GM18505 (cell line): ENCODE data around the gene CCDC7.
"Not testable (repeated sequence)": the region's sequence is repeated elsewhere in the genome, so short reads cannot be mapped to it uniquely, and the experiment has no call there.

Source experiments
- ATAC-seq: cut with Tn5 transposase; IDR thresholded peaks from one replicate; pipeline ENCODE4 v1.9.1; 2021; ENCODE audit not compliant: unreplicated experiment
- POLR2A ChIP-seq: IDR thresholded peaks from 4 replicates; pipeline ENCODE4 v1.6.1; 2011; ENCODE audit warnings: borderline replicate concordance; ENCODE audit not compliant: insufficient read depth, insufficient read length; ENCODE audit errors: extremely low read depth

Gene CCDC7

GRCh38 chr10:32418572-32418971 lies 27.4 kb upstream of the CCDC7 start:
- no peak for ATAC-seq
- TF ChIP-seq POLR2A, result no peak

- no peak for ATAC-seq
- TF ChIP-seq POLR2A, result no peak
These were observed 26.3 kb upstream of the CCDC7 start for GRCh38 chr10:32419615-32420014.

DNA sequence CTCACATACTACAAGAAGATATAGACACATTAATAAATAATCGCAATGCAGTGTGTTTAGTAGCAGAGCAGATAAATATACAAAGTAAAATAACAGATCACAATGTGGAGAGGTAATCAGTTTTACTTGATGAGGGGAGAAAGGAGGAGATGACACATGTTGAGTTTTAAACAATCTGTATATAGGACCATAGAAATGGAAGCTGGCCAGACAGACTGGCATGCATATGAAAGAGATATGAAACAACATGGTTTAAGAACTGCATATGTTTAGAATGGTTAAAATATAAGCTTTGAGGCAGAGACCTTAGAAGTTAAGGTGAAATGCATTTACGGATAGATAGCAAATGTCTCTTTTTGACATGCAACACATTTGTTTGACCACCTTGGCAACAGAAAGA lies 19.8 kb upstream of the CCDC7 start:
- TF ChIP-seq POLR2A, result no peak
- no peak for ATAC-seq

DNA sequence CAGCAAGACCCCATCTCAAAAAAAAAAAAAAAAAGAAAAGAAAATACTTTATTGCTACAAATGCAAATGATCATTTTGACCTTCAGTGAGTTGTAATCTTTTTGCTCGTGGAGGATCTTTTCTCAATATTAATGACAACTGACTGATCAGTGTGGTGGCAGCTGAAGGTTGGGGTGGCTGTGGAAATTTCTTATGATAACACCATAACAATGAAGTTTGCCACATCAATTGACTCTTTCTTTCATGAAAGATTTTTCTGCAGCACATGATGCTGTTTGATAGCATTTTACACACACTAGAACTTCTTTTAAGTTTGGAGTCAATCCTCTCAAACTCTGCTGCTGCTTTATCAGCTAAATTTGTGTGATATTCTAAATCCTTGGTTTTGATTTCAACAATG lies 12.4 kb upstream of the CCDC7 start:
- no peak for TF ChIP-seq POLR2A
- ATAC-seq, result no peak

- no peak for TF ChIP-seq POLR2A
- no peak for ATAC-seq
These were observed 9.7 kb upstream of the CCDC7 start for GRCh38 chr10:32436215-32436614.

GRCh38 chr10:32437334-32437733 lies 8.6 kb upstream of the CCDC7 start:
- no peak for ATAC-seq
- no peak for TF ChIP-seq POLR2A

DNA sequence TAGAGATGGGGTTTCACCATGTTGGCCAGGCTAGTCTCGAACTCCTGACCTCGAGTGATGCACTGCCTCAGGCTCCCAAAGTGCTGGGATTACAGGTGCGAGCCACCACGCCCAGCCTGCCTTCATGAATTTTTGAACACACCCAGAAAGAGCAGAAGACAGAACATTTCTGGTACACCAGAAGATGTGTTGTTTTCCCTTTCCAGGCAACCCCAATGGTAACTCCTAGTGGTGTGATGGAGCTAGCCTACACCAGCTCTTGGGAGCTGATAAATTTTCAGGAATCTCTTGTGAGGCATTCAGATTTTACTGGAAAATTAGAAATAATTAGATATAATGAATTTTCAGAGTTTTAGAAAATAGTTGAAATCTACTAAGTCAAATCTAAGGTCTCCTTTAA lies 904 bp upstream of the CCDC7 start:
- no peak for TF ChIP-seq POLR2A
- ATAC-seq, result no peak

DNA sequence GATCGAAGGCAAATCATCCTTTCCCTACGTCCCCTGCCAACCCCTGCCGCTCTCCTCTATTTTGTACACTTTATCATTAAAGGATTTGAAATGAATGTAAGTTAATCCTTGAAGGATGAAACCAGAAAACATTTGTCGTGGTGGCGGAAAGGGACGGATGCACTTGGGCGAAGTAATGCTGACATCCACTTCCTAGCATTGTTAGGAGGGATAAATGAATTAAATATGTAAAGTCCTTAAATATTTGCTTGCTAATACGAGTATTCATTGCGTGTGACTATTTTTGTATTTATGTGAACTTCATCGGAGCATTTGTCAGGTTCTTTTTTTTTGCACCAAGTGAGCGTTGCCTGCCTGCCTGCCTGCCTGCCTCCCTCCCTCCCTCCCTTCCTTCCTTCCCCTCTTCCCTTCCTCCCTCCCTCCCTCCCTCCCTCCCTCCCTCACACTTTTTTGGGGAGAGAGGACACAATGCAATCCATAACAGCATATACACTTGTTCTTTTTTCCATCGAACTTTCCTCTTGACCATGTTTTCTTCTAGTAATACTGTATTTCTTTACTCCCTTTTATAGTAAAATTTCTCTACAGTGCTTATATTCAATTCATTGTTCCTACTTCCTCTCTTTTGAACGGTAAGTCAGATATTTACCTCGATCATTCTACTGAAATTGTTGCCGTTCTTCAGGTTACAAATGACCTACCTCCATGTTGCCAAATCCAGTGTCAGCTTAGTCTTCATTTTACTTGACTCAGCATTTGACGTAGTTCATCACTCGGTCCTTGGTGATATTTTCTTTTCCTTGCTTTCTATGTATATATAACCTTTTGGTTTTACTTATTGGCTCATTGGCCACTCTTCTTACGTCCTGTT lies 831 bp downstream of the CCDC7 start:
- TF ChIP-seq POLR2A, result no peak
- no peak for ATAC-seq

GRCh38 chr10:32454148-32454547 lies 8.2 kb downstream of the CCDC7 start:
- TF ChIP-seq POLR2A, result no peak
- ATAC-seq, result no peak

DNA sequence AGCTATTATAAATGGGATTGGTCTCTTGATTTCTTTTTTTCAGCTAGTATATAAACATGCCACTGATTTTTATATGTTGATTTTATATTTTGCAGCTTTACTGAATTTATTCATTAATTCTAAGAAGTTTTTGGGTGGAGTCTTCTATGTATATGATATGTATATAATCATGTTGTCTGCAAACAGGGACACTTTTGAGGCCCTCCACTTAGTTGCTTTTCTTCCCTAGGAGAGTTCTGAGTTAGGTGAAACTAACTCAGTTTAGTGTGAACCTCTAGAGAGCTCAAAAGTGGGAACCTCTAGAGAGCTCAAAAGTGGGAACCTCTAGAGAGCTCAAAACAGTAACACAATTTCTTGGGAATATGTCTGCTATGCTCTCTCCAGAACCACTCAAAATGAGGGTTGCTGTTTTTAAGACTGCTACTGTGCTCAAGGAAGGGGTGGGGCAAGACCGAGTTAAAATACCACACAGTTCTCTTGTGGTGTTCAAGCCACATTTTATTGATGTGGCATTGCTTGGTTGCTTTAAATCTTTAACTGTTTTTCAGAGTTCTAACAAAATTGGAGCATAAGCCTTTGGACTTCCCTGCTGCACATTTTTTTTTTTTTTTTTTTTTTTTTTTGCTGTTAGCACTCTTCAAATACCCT lies 13.2 kb downstream of the CCDC7 start:
- TF ChIP-seq POLR2A, result no peak
- ATAC-seq, result no peak

- no peak for ATAC-seq
- TF ChIP-seq POLR2A, result no peak
These were observed 15.3 kb downstream of the CCDC7 start for GRCh38 chr10:32461203-32461602.

- no peak for TF ChIP-seq POLR2A
- ATAC-seq, result no peak
These were observed 25.3 kb downstream of the CCDC7 start for GRCh38 chr10:32471232-32471631.

DNA sequence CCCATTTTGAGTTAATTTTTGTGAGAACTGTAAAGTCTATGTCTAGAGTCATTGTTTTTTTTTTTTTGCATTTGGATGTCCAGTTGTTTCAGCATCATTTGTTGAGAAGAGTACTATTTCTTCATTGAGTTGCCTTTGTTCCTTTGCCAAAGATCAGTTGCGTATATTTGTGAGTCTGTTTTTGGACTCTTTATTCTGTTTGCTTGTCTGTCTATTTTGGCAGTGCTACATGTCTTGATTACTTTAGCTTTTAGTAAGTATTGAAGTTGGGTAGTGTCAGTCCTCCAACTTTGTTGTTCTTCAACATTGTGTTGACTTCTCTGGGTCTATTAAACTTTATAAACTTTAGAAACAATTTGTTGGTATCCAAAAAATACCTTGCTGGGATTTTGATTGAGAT lies 31.6 kb downstream of the CCDC7 start:
- no peak for ATAC-seq
- TF ChIP-seq POLR2A, result no peak

DNA sequence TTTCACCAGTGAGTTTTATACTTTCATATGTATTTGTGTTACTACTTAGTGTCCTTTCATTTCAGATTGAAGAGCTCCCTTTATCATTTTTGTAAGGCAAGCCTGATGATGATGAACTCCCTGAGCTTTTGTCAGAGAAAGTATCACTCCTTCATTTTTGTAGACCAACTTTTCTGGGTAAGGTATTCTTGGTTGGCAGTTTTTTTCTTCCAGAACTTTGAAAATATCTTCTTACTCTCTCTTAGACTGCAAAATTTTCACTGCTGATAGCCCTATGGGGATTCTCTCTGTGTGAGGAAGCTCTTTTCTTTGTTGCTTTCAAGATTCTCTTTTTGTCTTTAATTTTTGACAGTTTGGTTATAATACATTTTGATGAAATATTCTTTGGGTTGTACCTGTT lies 35.7 kb downstream of the CCDC7 start:
- ATAC-seq, result no peak
- no peak for TF ChIP-seq POLR2A

- not testable (repeated sequence) for ATAC-seq
These were observed 37.1 kb downstream of the CCDC7 start for GRCh38 chr10:32483019-32483502.

GRCh38 chr10:32488038-32488437 lies 42.1 kb downstream of the CCDC7 start:
- ATAC-seq, result not testable (repeated sequence)
